Limb (tissue), 2 donors: ENCODE measurements around the gene KCNJ12.
"Not testable (repeated sequence)": the region's sequence is repeated elsewhere in the genome, so short reads cannot be mapped to it uniquely, and the experiment has no call there.

Experiments
- DNase-seq, 2 donors: peaks; one replicate each; pipeline ENCODE4 v3.0.0-alpha.2; 2016; ENCODE audit errors: extremely low spot score in 2 of 2

Gene KCNJ12

GRCh38 chr17:21349358-21350050 lies 26.7 kb upstream of the KCNJ12 start:
- peak in 1 of 2 donors; percentile 4 for DNase-seq

DNA sequence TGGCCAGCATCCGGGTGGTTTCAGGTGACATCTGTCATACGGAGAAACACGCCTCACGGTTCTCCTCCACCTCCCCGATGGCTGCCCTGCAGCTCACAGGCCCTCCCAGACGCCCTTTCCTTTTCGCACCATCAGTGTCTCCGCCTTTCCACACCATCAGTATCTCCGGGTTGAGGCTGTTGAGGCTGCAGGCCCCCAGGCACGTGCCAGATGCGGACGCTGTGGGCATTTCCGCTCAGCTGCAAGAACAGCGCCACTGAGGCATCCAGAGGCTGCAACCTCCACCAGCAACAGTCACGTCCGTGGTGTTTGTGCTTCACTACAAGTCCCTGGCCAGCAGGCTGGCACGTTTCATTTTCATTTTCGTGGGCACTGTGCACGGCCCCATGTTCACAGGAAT lies 25.7 kb upstream of the KCNJ12 start:
- DNase-seq, result not testable (repeated sequence)

GRCh38 chr17:21351366-21352065 lies 24.6 kb upstream of the KCNJ12 start:
- DNase-seq, result peak in 1 of 2 donors; percentile 17

GRCh38 chr17:21352221-21352980 lies 23.8 kb upstream of the KCNJ12 start:
- DNase-seq, result peak in 1 of 2 donors; percentile 21

DNA sequence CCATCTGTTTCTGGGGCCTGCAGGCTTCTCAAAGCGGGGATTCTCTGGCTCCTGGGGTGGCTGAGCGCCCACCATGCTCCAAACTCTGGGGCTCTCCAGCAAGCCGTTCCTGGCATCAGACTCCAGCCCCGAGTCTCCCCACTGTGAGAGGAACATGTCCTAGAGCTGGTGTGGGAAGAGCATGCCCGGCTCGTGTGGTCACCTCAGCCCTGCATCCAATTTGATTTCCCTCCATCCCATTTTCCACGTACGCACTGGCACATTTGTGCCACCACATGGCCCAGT lies 23.2 kb upstream of the KCNJ12 start:
- DNase-seq, result no peak

- DNase-seq, result no peak
Observed at GRCh38 chr17:21353326-21354010, 22.7 kb upstream of the KCNJ12 start.

DNA sequence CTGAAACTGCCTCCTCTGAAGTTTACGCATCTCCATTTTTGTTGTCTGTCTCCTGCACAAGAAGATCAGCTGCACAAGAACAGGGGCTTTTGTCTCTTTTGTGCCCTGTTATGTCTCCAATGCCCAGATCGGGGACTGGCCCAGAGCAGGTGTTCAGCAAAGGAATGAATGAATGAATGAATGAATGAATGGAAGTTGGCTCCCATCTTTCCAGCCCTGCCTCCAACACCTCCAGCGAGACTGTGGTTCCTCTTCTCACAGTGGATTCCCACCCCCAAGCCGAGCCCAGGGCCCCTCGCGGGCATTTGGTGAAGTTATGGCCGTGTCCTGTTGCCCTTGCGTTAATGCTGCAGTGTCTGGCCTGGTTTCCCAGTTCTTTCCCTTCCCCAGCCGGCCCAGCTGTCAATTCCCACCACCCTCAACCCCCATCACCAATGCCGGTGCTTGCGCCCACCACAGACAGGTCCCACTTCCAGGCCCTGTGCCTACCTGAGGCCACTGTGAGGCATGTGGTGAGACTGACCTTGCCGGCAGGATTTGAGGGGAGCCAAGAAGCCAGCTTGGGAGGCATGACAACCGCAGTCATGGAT lies 21.3 kb upstream of the KCNJ12 start:
- DNase-seq, result no peak

- no peak for DNase-seq
Observed at GRCh38 chr17:21355586-21355985, 20.6 kb upstream of the KCNJ12 start.

DNA sequence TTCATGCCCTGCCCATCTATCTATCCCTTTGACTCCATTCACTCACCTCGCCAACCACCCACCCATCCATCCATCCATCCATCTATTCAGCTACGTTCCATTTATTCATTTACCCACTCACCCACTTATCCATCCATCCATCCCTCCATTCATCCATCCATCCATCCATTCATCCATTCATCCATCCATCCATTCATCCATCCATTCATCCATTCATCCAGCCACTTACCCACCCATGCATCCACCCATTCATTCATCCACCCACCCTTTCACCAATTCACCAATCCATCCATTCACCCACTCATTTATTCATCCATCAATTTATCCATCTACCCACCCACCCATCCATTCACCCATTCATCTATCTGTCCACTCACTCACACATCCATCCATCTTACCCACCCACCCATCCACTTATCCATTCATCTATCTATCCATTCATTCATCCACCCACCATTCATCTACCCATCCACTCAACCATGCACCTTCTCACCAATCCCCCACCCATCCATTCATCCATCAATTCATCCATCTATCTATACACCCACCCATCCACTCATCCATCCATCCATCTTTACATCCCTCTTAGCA lies 19.5 kb upstream of the KCNJ12 start:
- DNase-seq, result no peak

DNA sequence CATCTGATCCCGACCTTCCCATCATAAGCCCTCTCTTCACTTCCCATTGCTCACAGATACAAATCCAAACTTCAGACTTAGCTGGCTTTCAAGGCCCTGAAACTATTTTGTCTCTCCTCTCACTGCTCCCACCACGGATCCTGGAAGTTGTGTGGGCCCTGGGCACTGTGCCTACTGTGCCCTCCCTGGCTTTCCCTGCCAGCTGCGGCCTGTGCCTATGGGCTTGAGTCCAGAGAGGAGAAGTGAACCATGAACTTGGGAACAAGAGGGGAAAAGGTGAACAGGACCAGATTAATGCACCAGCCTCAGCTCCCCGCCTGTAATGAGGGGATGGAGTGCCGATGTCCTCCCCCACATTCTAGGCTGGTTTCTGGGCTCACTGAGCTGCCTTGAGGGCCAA lies 18.9 kb upstream of the KCNJ12 start:
- no peak for DNase-seq

DNA sequence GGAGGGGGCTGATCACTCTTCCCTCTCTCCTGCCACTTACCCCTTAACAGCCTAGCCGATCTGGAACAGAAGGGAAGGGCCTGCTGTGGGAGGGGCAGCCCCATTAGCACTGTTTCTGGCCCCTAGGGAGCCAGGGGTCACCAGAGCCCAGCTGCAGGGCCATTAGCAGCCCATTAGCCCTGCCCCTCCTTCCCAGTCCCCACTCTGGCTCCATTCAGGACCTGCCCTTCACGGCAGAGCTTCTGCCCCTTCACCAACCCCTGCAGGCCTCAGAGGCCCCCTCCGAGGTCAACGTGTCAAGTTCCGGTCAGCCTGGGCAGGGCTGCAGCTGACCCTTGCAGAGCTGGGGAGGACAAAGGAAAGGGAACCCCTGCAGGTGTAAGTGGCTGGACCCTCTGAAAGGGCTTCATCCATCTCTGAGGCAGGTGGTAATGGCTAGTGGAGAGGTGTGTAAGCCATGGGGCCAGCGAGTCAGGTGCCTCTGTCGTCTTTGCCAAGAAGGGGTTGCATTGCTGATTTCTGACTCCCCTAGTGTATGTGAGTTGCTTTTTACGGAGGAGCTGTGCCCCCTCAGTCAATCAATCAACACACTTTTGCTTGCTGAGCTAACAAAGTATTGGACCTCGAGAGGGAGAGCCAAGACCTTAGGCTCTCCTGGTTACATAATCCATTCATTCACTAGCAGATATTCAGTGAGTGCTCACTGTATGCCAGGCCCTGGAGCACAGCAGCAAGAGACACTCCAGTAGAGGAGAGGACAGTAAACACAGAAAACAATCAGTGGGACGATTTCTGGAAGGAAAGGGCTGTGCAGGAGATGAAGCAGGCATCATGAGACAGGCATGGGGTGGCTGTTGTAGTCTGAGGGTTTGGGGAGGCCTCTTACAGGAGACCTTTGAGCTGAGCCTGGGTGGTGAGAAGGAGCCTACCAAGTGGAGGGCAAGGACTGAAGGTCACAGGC lies 18.2 kb upstream of the KCNJ12 start:
- DNase-seq, result no peak

GRCh38 chr17:21358682-21359482 lies 17.3 kb upstream of the KCNJ12 start:
- DNase-seq, result no peak

DNA sequence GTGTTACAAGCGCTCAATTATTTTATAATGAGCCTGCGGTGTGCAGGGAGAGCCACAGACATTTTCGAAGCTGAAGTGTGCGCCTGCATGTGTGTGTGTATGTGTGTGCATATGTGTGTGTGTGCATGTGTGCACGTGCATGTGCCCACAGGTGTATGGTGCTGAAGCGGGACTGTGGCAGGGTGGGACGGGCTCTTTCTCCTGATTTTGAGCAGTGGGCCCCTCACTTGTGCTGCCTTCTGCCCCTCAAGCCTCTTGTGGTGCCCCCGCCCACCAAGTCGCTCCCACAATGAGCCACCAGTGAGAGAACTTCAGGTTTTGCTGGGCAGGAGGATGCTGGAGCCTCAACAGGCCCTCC lies 16.7 kb upstream of the KCNJ12 start:
- no peak for DNase-seq

- no peak for DNase-seq
Observed at GRCh38 chr17:21360048-21360447, 16.1 kb upstream of the KCNJ12 start.

DNA sequence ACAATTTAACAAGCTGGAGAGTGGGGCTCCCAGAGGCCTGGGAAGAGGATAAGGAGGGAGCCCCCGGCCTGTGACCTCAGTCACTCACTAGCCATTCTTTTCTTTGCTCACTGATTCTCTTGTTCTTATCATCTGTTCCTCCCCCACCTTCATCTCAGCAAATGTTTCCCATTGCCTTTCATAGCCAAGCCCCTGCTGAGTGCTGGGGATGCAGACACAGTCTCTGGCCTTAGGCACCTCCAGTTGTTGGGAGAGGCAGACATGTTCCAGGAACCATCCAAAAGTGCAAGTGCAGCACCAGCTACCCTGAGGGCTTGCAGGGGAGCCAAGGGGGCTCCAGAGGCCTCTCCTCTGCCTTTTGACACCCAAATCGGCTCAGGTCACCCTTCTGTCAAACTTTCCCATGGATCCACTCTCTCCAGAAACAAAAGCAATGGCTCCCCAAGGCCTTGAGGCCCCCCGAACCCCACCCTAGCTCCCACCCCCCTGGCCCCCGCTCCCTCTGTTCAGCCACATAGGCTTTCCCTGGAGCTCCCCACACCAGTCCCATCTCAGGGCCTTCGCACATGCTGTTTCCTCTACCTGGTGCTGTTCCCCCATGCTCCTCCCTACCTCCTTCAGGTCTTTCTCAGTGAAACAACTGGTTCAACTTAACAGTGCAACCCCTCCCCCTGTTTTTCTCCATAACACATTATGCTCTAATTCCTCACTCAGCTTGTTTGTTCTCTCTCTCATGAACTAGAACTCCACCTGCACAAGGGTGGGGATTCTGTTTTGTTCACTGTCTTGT lies 14.9 kb upstream of the KCNJ12 start:
- DNase-seq, result no peak

- no peak for DNase-seq
Observed at GRCh38 chr17:21362331-21362931, 13.7 kb upstream of the KCNJ12 start.

- no peak for DNase-seq
Observed at GRCh38 chr17:21363776-21364642, 12.1 kb upstream of the KCNJ12 start.
